ENCODE measurements around the gene NUMBL.

DNA sequence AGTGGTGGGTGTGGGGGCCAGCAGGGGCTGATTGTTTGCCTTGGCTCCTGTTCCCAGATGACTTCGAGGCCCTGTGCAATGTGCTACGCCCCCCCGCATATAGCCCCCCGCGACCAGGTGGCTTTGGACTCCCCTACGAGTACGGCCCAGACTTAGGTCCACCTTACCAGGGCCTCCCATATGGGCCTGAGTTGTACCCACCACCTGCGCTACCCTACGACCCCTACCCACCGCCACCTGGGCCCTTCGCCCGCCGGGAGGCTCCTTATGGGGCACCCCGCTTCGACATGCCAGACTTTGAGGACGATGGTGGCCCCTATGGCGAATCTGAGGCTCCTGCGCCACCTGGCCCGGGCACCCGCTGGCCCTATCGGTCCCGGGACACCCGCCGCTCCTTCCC is 63.5 kb downstream of the NUMBL start:
- TF ChIP-seq, protein P1, sequence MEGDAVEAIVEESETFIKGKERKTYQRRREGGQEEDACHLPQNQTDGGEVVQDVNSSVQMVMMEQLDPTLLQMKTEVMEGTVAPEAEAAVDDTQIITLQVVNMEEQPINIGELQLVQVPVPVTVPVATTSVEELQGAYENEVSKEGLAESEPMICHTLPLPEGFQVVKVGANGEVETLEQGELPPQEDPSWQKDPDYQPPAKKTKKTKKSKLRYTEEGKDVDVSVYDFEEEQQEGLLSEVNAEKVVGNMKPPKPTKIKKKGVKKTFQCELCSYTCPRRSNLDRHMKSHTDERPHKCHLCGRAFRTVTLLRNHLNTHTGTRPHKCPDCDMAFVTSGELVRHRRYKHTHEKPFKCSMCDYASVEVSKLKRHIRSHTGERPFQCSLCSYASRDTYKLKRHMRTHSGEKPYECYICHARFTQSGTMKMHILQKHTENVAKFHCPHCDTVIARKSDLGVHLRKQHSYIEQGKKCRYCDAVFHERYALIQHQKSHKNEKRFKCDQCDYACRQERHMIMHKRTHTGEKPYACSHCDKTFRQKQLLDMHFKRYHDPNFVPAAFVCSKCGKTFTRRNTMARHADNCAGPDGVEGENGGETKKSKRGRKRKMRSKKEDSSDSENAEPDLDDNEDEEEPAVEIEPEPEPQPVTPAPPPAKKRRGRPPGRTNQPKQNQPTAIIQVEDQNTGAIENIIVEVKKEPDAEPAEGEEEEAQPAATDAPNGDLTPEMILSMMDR (IDR thresholded peaks at IDR 0.05): no peak
- TF ChIP-seq POLR2A (IDR thresholded peaks at IDR 0.05): no peak
